Loucy (cell line): Measurements from ENCODE around the gene PLEKHA5.

Source experiments
- CTCF ChIP-seq: fragments of 200-600 bp; sonication (generic); conservative IDR thresholded peaks from 2 replicates; pipeline ENCODE4 v1.5.1; 2014; ENCODE audit warnings: mild to moderate bottlenecking, antibody characterized with exemption, low read length
- EZH2phosphoT487 ChIP-seq: fragments of 200-600 bp; IDR thresholded peaks from 2 replicates; pipeline ENCODE4 v1.6.1; 2018; ENCODE audit warnings: antibody characterized with exemption, mild to moderate bottlenecking, moderate library complexity, borderline replicate concordance

DNA sequence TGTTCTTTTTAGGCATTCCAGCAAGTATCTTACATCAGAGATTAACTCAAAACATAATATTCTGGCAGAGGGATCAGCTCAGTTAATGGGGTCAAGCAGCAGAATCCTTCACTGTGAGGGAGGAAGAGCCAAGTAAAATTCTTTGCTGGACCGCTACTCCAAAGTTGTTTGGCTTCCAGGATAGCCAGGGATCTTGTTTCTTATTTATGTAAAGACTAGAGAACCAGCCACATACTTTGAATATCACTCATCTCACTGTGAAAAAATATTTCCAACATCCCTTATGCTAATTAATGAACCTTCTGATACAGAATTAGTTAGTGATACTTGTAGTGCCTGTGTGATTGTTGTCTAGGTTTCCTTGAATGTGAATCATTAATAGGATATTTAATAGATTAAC, 94.2 kb downstream of the PLEKHA5 start:
- TF ChIP-seq CTCF (no peak), EZH2phosphoT487 (no peak)
